Fibroblast of the conjunctiva (primary cell): ENCODE data around the gene DHRSX.
"Not testable (repeated sequence)": the region's sequence is repeated elsewhere in the genome, so short reads cannot be mapped to it uniquely, and the experiment has no call there.

Source experiments
- DNase-seq: peaks from one replicate; pipeline ENCODE4 v3.0.0-alpha.2; 2010; ENCODE audit warnings: low read depth

The DHRSX gene, protein sequence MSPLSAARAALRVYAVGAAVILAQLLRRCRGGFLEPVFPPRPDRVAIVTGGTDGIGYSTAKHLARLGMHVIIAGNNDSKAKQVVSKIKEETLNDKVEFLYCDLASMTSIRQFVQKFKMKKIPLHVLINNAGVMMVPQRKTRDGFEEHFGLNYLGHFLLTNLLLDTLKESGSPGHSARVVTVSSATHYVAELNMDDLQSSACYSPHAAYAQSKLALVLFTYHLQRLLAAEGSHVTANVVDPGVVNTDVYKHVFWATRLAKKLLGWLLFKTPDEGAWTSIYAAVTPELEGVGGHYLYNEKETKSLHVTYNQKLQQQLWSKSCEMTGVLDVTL

DNA sequence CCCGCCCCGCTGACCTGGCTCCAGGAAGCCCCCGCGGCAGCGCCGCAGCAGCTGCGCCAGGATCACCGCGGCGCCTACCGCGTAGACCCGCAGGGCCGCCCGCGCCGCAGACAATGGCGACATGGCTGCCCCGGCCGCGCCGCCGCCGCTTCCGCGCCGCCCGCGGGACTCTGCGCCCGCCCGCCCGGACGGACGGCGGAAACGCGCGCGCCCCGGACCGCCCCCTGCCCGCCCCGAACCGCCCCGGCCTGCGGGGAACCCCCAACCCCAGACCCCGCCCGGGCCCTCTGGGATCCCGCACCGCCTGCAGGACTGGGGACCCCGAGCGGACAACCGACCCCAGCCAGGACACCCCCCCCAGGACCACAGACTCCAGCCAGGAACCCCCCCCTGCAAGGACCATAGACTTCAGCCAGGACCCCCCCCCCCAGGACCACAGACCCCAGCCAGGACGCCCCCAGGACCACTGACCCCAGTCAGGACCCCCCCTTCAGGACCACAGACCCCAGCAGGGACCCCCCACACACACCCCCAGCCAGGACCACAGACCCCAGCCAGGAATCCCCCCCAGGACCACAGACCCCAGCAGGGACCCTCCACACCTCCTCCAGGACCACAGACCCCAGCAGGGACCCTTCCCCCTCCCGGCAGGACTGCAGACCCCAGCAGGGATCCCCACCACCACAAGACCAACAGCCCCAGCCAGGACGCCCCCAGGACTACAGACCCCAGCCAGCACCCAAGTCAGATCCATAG, at the start of gene DHRSX, which contains the start of gene ZBED1:
DHRSX (minus strand) TSS at position 174 of the 756 bp plus-strand sequence; CDS start at position 123, 51 bp downstream.
ZBED1 (minus strand) TSS at position 174 of the 756 bp plus-strand sequence. CDS start 10,257 bp downstream, outside the sequence.
- DNase-seq, result no peak

DNA sequence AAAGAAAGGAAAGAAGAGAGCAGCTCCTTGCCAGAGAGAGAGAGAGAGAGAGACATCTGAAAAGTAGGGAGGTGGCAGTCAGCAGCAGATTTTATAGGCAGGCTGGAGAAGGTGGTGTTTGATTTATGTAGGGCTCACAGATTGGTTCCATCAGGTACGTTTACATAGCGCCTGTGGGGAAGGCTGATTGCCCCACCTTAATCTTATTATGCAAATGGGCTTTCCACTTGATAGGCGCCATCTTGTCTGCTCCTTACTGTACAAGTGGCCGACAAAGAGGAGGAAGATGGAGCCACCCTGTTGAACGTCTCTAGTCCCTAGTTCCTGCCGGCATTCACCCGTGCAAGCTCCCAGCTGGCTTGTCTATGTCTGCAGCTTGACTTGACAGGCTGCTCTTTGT, 49.1 kb upstream of the DHRSX start:
- DNase-seq, result no peak

DNA sequence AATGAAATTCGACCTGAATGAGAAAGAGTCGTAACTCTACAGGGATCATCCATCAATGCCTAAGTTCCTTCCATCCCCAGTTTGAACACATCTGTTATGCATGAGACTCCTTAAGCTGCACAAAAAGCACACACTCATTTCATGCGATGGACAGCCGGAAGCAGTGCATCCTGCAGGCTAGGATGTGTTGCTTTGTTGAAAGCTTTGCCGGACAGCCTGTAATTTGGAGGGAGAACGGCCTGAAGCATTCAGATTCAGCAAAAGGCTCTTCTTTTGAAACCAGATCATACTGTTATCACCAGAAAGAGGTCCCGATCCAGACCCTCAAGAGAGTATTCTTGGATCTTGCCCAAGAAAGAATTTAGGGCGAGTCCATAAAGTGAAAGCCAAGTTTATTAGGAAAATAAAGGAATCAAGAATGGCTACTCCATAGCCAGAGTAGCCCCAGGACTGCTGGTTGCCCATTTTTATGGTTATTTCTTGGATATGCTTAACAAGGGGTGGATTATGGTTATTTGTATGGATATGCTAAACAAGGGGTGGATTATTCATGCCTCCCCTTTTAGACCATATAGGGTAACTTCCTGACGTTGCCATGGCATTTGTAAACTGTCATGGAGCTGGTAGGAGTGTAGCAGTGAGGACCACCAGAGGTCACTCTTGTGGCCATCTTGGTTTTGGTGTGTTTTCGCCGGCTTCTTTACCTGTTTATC, 48.1 kb upstream of the DHRSX start:
- DNase-seq, result no peak

DNA sequence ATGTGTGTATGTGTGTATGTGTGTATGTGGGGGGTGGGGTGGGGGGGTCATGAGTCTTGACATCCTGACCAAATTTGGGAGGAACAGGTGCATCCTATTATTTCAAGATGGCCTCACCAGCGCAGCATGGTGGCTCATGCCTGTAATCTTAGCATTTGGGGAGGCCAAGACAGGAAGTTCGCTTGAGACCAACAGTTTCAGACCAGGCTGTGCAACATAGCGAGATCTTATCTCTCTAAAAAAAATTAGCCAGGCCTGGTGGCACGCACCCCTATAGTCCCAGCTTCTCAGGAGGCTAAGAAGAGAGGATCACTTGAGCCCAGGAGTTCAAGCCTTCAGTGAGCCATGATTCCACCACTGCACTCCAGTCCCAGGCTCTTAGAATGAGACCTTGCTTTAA, 47.0 kb upstream of the DHRSX start:
- DNase-seq, result no peak

DNA sequence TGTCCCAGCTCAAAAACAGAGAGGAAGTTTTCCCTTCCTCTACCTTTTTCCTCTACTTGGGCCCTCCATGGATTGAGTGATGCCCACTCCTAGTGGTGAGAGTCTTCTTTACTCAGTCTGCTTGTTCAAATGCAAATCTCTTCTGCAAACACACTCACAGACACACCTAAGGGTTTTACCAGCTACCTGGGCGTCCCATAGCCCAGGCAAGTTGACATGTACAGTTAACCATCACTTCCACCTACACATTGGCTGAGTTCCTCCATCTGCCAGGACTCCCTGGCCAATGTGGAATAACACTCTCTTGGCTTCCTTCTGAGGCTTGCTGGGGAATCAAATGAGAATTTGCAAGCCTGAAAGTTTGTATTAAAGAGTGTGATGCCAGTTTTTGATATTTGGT, 45.7 kb upstream of the DHRSX start:
- DNase-seq, result no peak

DNA sequence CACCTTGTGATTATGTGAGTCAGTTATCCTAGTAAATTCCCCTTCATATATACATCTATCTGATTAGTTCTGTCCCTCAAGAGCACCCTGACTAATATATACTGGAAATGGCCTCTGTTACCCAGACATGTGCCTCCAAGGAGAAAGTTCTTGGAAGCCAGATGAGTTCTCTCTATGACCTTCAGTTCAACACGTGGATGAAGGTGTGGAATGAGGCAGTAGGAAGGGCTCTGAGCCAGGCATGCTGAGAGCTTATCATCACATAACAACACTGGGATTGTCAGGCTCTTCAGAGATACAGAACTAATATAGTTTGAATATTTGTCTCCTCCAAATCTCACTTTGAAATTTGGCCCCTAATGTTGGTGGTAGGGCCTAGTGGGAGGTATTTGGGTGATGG, 44.4 kb upstream of the DHRSX start:
- no peak for DNase-seq

DNA sequence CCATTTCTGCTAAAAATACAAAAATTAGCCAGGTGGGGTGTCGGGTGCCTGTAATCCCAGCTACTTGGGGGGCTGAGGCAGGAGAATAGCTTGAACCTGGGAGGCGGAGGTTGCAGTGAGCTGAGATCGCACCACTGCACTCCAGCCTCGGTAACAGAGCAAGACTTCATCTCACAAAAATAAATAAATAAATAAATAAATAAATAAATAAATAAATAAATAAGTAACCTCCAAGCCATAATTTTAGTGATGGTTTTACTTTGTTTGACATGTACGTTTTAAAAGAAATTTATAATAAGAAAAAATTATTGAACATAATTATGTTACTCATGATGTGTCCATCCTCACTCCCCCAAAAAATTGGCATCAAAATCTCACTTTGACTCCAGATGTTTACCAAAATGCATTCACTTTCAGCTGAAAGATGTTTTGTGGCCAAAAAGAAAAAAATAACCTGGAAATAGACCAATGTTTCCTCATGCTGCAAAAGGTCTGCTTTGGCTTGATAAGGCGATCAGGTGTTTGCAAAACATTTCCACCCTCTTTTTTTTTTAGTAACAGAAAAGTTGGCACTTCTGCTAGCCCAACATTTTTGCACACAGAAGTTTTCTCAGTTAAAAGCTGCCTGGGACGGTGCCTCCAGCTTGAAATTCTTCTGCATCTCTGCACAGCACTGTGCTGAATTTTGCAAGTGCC, 42.2 kb upstream of the DHRSX start:
- no peak for DNase-seq

DNA sequence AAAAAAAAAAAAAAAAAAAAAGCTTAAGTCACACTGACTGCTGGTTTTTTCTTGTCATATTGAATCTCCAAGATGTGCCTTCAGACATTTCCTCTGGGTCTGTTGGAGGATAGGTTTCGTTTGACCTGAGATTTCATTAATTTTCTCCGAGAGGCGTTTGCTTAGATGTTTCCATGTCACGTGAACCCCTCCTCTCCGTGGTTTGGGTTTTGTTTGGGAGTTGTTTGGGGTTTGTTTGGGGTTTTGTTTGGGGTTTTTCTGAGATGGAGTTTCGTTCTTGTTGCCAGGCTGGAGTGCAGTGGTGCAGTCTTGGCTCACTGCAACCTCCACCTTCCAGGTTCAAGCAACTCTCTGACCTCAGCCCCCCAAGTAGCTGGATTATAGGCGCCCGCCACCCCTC, 40.8 kb upstream of the DHRSX start:
- no peak for DNase-seq

DNA sequence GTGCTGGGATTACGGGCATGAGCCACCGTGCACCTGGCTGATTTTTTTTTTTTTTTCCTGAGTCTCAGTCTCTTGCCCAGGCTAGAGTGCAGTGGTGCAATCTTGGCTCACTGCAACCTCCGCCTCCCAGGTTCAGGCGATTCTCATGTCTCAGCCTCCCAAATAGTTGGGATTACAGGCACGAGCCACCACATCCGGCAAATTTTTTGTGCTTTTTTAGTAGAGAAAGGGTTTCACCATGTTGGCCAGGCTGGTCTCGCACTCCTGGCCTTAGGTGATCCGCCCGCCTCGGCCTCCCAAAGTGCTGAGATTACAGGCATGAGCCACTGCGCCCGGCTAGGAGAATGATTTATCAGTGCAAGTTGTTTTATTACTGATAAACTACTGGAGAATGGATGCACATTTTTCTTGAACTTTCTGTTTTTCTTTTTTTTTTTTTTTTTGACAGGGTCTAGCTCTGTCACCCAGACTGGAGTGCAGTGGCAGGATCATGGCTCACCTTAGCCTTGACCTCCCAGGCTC, 39.7 kb upstream of the DHRSX start:
- DNase-seq, result no peak

DNA sequence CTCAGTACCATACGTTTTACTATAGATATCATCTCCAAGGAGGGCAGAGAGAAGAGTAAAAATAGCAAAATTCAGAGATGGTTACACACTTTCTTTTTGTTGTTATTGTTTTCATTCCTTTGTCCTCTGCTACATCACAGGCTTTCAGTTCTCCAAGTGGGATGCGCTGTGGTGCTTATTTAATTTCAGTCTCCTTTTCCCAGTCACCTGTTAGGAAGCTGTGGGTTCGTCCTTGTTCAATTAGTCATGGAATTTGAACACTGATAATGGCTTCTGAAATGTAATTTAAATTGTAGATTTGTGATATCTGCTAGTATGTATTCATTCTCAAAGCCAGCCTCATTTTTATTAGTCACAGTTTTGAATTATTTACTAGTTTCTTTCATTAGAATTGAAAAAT, 38.8 kb upstream of the DHRSX start:
- no peak for DNase-seq

DNA sequence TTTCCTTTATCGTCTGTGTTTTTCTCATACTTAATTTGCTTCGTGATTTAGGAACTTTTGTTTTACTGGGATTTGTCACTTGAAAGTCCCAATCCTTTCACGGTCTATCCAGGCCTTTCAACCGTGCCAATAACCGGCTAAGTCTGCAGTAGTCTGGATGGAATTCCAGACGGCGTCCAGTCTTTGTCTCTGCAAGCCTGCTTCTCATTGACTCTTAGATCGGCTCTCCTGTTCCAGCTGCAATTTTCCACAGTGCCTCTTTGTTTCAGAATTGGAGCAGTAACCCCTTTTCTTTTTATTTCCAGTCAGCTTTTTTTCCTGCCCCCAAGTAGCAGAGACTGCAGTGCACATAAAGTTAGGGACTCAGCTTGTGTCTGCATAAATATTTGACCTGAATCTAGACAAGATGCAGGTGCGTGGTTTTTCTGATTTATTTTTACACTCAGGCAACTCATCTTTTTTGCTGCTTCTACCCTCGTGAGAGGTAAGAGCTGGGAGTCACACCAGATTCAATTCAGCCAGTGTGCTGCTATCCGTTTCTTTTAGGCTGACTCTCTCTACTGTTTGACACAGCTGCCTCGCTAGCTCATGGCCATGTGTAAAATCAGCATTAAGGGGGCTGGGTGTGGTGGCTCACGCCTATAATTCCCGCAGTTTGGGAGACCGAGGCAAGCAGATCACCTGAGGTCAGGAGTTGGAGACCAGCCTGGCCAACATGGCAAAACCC, 37.4 kb upstream of the DHRSX start:
- no peak for DNase-seq

DNA sequence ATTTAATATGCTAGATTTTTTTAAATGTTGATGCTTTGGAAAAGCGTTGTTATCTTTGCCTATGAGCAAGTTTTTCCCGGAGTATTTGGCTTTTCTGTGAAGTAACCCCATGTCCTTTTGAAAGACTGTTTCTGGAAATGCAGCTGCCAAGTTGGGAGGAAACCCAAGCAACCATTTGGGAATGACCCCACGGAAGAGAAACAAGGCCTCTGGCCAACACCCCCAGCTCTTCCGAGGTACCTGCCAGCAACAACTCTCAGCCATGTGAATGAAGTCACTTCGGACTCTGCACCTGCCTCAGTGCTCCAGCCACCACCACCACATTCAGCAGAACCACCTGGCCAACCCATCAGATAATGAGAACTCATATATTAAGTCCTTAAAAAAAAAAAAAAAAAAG, 36.2 kb upstream of the DHRSX start:
- no peak for DNase-seq

DNA sequence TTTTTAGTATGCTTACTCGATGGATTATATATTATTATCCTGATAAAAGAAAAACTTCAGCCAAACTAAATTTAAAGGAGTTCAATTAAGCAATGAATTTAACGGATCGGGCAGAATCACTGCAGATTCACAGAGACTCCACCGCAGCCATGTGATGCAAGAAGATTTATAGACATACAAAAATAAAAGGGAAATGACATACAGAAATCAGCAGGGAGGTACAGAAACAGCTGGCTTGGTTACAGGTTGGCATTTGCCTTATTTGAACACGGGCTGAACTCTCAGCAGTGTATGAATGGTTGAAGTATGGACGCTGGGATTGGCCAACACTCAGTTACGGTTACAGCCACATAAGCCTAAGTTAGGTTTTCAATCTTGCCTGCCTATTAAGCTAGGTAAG, 35.4 kb upstream of the DHRSX start:
- DNase-seq, result no peak

DNA sequence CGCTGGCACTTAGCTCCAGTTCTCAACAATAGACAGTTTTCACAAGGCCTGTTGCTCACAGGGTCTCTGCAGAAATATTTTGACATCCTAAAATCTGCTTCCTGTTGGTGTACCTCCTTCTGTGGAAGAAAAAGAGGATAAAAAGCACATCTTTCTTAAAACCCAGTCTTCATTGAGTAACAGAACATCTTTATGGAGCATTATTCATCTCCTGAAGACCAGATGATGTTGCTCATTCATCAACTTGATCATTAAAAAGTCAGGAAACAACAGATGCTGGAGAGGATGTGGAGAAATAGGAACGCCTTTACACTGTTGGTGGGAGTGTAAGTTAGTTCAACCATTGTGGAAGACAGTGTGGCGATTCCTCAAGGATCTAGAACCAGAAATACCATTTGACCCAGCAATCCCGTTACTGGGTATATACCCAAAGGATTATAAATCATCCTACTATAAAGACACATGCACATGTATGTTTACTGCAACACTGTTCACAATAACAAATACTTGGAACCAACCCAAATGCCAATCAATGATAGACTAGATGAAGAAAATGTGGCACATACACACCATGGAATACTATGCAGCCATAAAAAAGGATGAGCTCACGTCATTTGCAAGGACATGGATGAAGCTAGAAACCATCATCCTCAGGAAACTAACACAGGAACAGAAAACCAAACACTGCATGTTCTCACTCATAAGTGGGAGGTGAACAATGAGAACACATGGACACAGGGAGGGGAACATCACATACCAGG, 33.7 kb upstream of the DHRSX start:
- DNase-seq, result not testable (repeated sequence)

DNA sequence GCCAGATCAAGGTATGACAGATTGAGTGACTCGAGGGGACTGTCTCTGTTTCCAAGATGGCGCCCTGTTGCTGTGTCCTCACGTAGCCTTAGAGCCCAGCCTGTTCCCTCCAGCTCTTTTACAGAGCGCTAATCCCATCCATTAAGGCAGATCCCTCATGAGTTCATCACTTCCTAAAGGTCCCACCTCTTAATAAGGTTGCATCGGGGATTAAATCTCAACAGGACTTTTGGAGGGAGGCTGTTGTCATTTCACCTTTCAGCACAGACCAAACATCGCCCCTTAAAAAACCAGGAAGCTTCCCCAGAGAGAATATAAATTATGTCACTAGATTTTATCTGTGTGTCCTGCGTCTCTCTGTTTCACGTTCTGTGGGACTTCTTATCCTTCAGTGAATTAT, 32.6 kb upstream of the DHRSX start:
- no peak for DNase-seq

DNA sequence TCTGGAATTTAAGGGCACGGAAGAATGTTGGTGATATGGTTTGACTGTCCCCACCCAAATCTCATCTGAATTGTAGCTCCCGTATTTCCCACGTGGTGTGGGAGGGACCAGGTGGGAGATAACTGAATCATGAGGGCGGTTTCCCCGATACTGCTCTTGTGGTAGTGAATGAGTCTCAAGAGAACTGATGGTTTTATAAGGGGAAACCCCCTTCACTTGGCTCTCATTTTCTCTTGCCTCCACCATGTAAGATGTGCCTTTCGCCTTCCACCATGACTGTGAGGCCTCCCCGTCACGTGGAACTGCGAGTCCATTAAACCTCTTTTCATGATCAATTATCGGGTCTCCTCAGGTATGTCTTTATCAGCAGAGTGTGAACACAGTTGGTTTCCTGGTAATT, 25.6 kb upstream of the DHRSX start:
- no peak for DNase-seq

DNA sequence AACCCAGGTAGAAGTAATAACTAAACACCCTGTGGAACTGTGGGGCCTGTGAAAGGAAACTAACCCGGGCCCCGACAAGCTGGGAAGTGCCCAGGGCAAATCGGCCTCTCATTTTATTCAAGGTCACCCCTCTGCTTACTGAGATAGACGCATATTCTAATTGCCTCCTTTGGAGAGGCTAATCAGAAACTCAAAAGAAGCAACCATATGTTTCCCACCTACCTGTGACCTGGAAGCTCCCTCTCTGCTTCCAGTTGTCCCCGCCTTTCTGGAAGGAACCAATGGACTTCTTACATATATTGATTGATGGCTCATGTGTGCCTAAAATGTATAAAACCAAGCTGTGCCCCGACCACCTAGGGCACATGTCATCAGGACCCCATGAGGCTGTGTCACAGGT, 23.1 kb upstream of the DHRSX start:
- DNase-seq, result no peak

DNA sequence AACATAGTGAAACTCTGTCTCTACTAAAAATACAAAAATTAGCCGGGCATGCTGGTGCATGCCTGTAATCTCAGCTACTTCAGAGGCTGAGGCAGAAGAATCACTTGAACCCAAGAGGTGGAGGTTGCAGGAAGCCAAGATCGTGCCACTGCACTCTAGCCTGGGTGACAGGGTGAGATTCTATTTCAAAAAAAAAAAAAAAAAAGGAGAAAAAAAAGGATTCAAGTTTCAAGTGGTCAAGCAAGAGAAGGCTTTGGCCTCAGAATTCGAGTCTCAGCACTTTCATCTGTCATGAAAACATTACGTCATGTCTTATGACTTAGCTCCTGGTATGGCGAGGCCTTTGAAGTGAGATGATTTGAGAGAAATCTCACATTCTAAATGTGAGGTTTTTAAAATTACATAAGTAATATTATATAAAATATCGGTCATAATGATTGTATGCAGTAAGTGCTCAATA, 21.2 kb upstream of the DHRSX start:
- DNase-seq, result no peak

DNA sequence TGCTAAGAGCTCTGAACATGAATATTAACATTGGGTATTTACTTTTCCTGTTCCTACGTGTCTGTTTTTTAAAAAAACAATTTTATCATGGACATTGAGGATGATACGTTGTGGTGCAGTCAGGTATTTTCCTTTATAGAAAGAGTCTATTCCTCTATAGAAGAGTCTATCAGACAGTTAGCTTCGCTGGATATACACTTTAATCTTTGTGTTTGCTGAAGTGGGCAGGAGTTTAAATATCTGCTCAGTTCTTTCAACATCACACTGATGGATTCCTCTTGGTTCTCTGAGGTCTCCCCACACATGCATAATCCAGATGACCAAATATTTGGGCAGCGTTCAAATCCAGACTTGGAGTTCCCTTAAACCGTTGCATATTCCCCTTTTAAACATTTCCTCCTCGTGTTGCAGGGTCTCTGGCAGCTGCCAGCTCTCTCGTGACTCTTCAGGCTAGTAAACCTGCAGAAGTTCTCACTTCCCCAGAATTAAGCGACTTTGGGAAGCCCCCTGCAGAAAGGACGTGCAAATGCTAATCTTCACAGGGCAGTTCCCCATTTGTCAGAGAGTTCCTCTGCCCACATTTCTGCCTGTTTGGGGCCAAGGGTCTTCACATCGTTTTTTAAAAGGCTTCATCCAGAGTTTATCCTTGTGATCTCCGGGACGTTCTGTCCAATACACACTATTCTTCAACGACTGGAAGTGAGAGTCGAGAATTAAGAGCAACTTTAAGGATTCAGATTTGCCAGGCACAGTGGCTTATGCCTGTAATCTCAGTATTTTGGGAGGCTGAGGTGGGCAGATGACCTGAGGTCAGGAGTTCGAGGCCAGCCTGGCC, 20.5 kb upstream of the DHRSX start:
- DNase-seq, result no peak

DNA sequence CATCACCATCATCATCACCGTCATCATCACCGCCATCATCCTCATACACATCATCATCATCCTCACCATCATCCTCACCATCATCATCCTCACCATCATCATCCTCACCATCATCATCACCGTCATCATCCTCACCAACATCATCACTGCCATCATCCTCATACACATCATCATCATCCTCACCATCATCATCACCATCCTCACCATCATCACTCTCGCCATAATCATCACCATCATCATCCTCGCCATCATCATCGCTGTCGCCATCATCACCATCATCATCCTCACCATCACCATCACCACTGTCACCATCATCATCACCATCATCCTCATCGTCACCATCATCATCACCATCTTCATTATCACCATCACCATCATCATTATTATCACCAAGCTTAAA, 19.8 kb upstream of the DHRSX start:
- no peak for DNase-seq
